Measurements from ENCODE around the gene NPHS1.

GRCh38 chr19:35883882-35884281 is 31.6 kb upstream of the NPHS1 start:
- TF ChIP-seq EZH2 (IDR thresholded peaks at IDR 0.05; ENCODE audit: low read length, unreplicated experiment) = no peak
- TF ChIP-seq, protein P1, sequence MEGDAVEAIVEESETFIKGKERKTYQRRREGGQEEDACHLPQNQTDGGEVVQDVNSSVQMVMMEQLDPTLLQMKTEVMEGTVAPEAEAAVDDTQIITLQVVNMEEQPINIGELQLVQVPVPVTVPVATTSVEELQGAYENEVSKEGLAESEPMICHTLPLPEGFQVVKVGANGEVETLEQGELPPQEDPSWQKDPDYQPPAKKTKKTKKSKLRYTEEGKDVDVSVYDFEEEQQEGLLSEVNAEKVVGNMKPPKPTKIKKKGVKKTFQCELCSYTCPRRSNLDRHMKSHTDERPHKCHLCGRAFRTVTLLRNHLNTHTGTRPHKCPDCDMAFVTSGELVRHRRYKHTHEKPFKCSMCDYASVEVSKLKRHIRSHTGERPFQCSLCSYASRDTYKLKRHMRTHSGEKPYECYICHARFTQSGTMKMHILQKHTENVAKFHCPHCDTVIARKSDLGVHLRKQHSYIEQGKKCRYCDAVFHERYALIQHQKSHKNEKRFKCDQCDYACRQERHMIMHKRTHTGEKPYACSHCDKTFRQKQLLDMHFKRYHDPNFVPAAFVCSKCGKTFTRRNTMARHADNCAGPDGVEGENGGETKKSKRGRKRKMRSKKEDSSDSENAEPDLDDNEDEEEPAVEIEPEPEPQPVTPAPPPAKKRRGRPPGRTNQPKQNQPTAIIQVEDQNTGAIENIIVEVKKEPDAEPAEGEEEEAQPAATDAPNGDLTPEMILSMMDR (conservative IDR thresholded peaks at IDR 0.05; ENCODE audit: low read depth, low read length) = no peak
- TF ChIP-seq EZH2phosphoT487 (IDR thresholded peaks at IDR 0.05; ENCODE audit: borderline replicate concordance, low read length) = no peak

All from PC-3 (cell line).